RWPE1 (cell line): ENCODE data around the gene ZNF668.
"Not testable (repeated sequence)": the region's sequence is repeated elsewhere in the genome, so short reads cannot be mapped to it uniquely, and the experiment has no call there.

Source experiments
- CTCF ChIA-PET: fragments of 350-600 bp; sonication (Branson Sonifier 250); formaldehyde crosslinking; extraction: SDS; loops from one replicate; lab custom pipeline; 2021; lab: Yijun Ruan, JAX
- POLR2A ChIA-PET: fragments of 400-600 bp; formaldehyde crosslinking; extraction: SDS; loops from one replicate; lab custom pipeline; 2020; ENCODE audit warnings: antibody characterized with exemption; ENCODE audit not compliant: low non-redundant PET; lab: Yijun Ruan, JAX
- DNase-seq: peaks from one replicate; pipeline ENCODE4 v3.0.0; 2012; ENCODE audit warnings: low spot score
- H3K27ac ChIP-seq: fragments of 450-650 bp; 2 replicates; pipeline ENCODE4 v1.5.1; 2017
- TF ChIP-seq, protein P1 (sequence below): fragments of 450-650 bp; conservative IDR thresholded peaks from 2 replicates; pipeline ENCODE4 v1.5.1; 2017; ENCODE audit warnings: low read depth, mild to moderate bottlenecking

ZNF668 gene

DNA sequence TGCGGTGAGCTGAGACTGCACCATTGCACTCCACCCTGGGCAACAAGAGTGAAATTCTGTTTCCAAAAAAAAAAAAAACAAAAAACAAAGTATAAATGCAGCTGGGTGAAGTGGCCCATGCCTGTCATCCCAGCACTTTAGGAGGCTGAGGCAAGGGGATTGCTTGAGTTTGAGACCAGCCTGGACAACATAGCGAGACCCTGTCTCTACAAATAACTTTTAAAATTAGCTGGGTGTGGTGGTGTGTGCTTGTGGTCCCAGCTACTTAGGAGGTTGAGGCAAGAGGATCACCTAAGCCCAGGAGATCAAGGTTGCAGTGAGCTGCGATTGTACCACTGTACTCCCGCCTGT, 50.8 kb downstream of the ZNF668 start:
- ChIA-PET POLR2A (no interaction called here), CTCF (interaction anchor here (0.6 kb wide), 1 partner anchor 164 kb away, joined by 5 read pairs; no protein-coding TSS in a partner anchor)
- no peak overlapping the region for H3K27ac ChIP-seq
- DNase-seq, result no peak
- TF ChIP-seq, protein P1, sequence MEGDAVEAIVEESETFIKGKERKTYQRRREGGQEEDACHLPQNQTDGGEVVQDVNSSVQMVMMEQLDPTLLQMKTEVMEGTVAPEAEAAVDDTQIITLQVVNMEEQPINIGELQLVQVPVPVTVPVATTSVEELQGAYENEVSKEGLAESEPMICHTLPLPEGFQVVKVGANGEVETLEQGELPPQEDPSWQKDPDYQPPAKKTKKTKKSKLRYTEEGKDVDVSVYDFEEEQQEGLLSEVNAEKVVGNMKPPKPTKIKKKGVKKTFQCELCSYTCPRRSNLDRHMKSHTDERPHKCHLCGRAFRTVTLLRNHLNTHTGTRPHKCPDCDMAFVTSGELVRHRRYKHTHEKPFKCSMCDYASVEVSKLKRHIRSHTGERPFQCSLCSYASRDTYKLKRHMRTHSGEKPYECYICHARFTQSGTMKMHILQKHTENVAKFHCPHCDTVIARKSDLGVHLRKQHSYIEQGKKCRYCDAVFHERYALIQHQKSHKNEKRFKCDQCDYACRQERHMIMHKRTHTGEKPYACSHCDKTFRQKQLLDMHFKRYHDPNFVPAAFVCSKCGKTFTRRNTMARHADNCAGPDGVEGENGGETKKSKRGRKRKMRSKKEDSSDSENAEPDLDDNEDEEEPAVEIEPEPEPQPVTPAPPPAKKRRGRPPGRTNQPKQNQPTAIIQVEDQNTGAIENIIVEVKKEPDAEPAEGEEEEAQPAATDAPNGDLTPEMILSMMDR, result no peak

DNA sequence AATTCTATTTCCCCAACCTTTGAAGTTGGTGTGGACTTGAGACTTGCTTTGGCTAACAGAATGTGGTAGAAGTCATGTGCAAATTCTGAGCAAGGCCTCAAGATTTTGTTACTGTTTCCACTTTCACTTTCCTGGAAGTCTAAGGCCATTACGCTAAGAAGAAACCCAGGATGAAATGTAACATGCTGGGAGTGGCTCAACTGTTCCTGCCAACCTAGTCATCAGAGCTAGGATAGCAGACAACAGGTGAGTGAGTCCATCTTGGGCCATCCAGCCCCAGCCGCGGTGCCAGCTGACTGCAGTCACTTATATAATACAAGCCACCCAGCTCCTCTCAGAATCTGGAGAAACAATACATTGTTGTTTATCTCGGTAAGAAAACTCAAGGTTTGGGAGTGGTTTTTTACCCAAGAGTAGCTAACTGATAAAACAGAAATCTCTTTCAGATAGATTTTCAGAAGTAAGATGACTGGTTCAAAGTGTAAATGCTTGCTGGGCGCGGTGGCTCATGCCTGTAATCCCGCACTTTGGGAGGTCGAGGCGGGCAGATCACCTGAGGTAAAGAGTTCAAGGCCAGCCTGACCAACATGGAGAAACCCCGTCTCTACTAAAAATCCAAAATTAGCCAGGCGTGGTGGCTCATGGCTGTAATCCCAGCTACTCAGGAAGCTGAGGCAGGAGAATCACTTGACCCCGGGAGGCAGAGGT, 51.3 kb downstream of the ZNF668 start:
- H3K27ac ChIP-seq, result no peak overlapping the region
- TF ChIP-seq, protein P1, result no peak
- ChIA-PET POLR2A (no interaction called here), CTCF (no interaction called here)
- DNase-seq, result no peak

DNA sequence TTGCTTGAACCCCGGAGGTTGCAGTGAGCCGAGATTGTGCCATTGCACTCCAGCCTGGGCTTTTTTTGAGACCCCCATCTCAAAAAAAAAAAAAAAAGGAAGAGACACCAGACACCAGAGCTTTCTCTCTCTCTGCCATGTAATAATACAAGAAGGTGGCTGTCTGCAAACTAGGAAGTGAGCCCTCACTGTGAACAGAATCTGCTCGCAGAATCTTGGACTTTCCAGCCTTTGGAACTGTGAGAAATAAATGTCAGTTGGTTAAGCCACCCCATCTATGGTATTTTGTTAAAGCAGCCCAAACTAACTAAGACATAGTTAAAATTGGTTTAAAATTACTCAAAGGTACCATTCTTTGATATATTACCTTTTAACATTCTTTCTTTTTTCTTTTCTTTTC, 53.5 kb downstream of the ZNF668 start:
- ChIA-PET POLR2A (no interaction called here), CTCF (no interaction called here)
- TF ChIP-seq, protein P1, result no peak
- H3K27ac ChIP-seq, result no peak overlapping the region
- DNase-seq, result no peak

DNA sequence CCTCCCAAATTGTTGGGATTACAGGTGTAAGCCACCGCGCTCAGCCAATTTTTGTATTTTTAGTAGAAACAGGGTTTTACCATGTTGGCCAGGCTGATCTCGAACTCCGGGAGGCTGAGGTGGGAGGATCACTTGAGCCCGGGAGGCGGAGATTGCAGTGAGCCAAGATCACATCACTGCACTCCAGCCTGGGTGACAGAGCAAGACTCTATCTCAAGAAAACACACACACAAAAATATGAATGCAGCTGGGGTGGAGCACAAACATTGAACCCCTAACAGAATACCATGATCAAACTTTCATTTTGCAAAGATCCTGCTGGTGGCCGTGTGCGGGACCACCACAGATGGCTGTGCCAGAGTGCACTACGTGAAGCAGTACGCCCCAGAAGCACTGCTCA, 56.3 kb downstream of the ZNF668 start:
- DNase-seq, CTCF ChIA-PET, H3K27ac ChIP-seq, POLR2A ChIA-PET: not testable (repeated sequence)

DNA sequence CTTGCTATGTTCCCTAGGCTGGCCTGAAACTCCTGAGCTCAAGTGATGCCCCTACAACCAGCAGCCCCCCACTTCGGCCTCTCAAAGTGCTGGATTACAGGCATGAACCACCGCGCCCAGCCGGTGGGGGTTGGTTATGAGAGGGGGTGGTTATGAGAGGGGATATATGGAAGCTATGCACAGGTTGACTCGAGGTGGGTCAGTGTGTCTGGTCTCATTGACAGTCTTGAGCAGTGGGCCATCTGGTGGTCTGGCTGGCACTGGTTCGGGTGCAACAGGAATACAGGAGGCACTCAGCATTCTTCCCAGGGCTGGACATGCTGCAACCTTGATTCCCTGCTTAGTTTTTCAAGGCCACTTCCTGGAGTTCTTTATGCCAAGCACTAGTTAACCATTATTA, 58.0 kb downstream of the ZNF668 start:
- CTCF ChIA-PET, result interaction anchor here (0.7 to 0.8 kb wide), 2 partner anchors 31 to 202 kb away, joined by 3 read pairs; partner anchors contain the start of gene HSD3B7
- TF ChIP-seq, protein P1, result no peak
- H3K27ac ChIP-seq, result no peak overlapping the region
- POLR2A ChIA-PET, result no interaction called here
- no peak for DNase-seq

DNA sequence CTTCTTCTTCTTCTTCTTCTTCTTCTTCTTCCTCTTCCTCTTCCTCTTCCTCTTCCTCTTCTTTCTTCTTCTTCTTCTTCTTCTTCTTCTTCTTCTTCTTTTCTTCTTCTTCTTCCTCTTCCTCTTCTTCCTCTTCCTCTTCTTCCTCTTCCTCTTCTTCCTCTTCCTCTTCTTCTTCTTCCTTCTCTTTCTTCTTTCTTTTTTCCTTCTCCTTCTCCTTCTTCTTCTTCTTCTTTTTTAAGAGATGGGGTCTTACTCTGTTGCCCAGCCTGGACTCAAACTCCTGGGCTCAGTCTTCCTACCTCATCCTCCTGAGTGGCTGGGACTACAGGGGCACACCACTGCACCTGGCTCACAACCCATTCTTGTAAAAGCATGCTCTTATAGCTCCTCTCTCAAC, 60.7 kb downstream of the ZNF668 start:
- CTCF ChIA-PET, result interaction anchor here (0.5 kb wide), 1 partner anchor 412 kb away, joined by 4 read pairs; no protein-coding TSS in a partner anchor
- DNase-seq, POLR2A ChIA-PET, H3K27ac ChIP-seq: not testable (repeated sequence)

DNA sequence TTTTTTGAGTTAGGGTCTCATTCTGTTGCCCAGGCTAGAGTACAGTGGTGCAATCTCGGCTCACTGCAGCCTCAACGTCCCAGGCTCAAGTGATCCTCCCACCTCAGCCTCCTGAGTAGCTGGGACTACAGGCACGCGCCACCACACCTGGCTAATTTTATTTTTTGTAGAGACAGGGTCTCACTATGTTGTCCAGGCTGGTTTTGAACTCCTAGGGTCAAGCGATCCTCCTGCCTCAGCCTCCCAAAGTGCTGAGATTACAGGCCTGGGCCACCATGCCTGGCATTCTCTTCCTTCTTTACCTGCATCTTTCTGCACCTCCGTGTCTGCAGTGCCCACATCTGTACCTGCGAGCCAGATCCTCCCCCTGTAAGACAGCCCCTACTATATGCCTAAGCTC, 62.2 kb downstream of the ZNF668 start:
- CTCF ChIA-PET, result interaction anchor here (0.6 kb wide), 1 partner anchor 294 kb away, joined by 8 read pairs; no protein-coding TSS in a partner anchor
- POLR2A ChIA-PET, H3K27ac ChIP-seq, DNase-seq: not testable (repeated sequence)
